RWPE2 (cell line): Measurements from ENCODE around the gene EDAR.

Experiments used
- ATAC-seq: fragments of 200-7000 bp; cut with Tn5 transposase; 3 replicates; pipeline ENCODE4 v1.9.1; 2021; ENCODE audit warnings: low read depth
- DNase-seq: peaks from one replicate; pipeline ENCODE4 v3.0.0-alpha.2; 2020; ENCODE audit warnings: low spot score
- H3K27ac ChIP-seq: fragments of 450-650 bp; 2 replicates; pipeline ENCODE4 v1.5.1; 2017; ENCODE audit warnings: mild to moderate bottlenecking; ENCODE audit not compliant: poor library complexity, severe bottlenecking
- H3K27me3 ChIP-seq: fragments of 250-450 bp; sonication (Bioruptor Pico); 2 replicates; pipeline ENCODE4 v1.5.1; 2021; ENCODE audit warnings: mild to moderate bottlenecking, moderate library complexity; ENCODE audit not compliant: insufficient read depth, poor library complexity, severe bottlenecking
- H3K36me3 ChIP-seq: fragments of 250-450 bp; sonication (Bioruptor Pico); 2 replicates; pipeline ENCODE4 v1.5.1; 2020; ENCODE audit warnings: low read depth, mild to moderate bottlenecking, moderate library complexity
- H3K4me1 ChIP-seq: fragments of 250-450 bp; sonication (Bioruptor Pico); 2 replicates; pipeline ENCODE4 v1.5.1; 2021; ENCODE audit warnings: mild to moderate bottlenecking, moderate library complexity; ENCODE audit not compliant: insufficient read depth, poor library complexity, severe bottlenecking
- H3K4me3 ChIP-seq: fragments of 250-450 bp; sonication (Bioruptor Pico); 2 replicates; pipeline ENCODE4 v1.5.1; 2021; ENCODE audit warnings: mild to moderate bottlenecking, moderate library complexity; ENCODE audit not compliant: severe bottlenecking
- H3K9me3 ChIP-seq: fragments of 250-450 bp; sonication (Bioruptor Pico); 2 replicates; pipeline ENCODE4 v1.5.1; 2021; ENCODE audit warnings: mild to moderate bottlenecking, moderate library complexity; ENCODE audit not compliant: severe bottlenecking
- CTCF ChIP-seq: fragments of 450-650 bp; IDR thresholded peaks from one replicate; pipeline ENCODE4 v1.5.1; 2017; ENCODE audit warnings: mild to moderate bottlenecking, moderate library complexity; ENCODE audit not compliant: poor library complexity, severe bottlenecking

Gene EDAR

GRCh38 chr2:108979461-108979860 lies 9.6 kb downstream of the EDAR start:
- Histone ChIP-seq H3K27me3 (no peaks in the 10 kb centered on the region), H3K4me1 (no peaks in the 10 kb centered on the region), H3K36me3 (no peaks in the 10 kb centered on the region), H3K27ac (no peak overlapping the region), H3K9me3 (no peaks in the 10 kb centered on the region), H3K4me3 (no peak overlapping the region)
- DNase-seq, result no peak
- no peak for TF ChIP-seq CTCF
- ATAC-seq, result no peak

- DNase-seq (no peak), ATAC-seq (no peak)
- H3K4me1 ChIP-seq, result no peaks in the 10 kb centered on the region
- no peaks in the 10 kb centered on the region for H3K9me3 ChIP-seq
- TF ChIP-seq CTCF, result no peak
- H3K36me3 ChIP-seq, result no peaks in the 10 kb centered on the region
- H3K4me3 ChIP-seq, result no peak overlapping the region
- H3K27me3 ChIP-seq, result no peaks in the 10 kb centered on the region
- H3K27ac ChIP-seq, result no peak overlapping the region
Measured at GRCh38 chr2:108978709-108979111, 10.3 kb downstream of the EDAR start.

GRCh38 chr2:108975613-108976435 lies 13.2 kb downstream of the EDAR start:
- H3K4me3 ChIP-seq, result no peak overlapping the region
- TF ChIP-seq CTCF, result no peak
- ATAC-seq (no peak), DNase-seq (no peak)
- no peak overlapping the region for H3K27ac ChIP-seq
- H3K9me3 ChIP-seq, result no peaks in the 10 kb centered on the region
- peaks cover 17% of the 10 kb centered on the region for H3K4me1 ChIP-seq
- H3K36me3 ChIP-seq, result no peaks in the 10 kb centered on the region
- no peaks in the 10 kb centered on the region for H3K27me3 ChIP-seq

- Histone ChIP-seq H3K27ac (no peak overlapping the region), H3K4me1 (peaks cover 17% of the 10 kb centered on the region), H3K36me3 (no peaks in the 10 kb centered on the region), H3K9me3 (no peaks in the 10 kb centered on the region), H3K4me3 (no peak overlapping the region), H3K27me3 (no peaks in the 10 kb centered on the region)
- TF ChIP-seq CTCF, result no peak
- ATAC-seq, result no peak
- DNase-seq, result no peak
Measured at GRCh38 chr2:108974674-108975073, 14.3 kb downstream of the EDAR start.

GRCh38 chr2:108972663-108973062 lies 16.4 kb downstream of the EDAR start:
- no peak for TF ChIP-seq CTCF
- DNase-seq, result no peak

More at GRCh38 chr2:108972663-108973062, 16.4 kb downstream of the EDAR start:
- ATAC-seq, result no peak
- Histone ChIP-seq H3K4me3 (no peak overlapping the region), H3K9me3 (no peaks in the 10 kb centered on the region), H3K27ac (peak overlapping the region; percentile 32), H3K36me3 (no peaks in the 10 kb centered on the region), H3K27me3 (no peaks in the 10 kb centered on the region), H3K4me1 (peaks cover 20% of the 10 kb centered on the region)
